Hepatocyte (in vitro differentiated cells): ENCODE results near the gene CRYBA4.

Source experiments
- EZH2 ChIP-seq: fragments of 200-600 bp; sonication (generic); IDR thresholded peaks from 2 replicates; pipeline ENCODE4 v1.6.1; 2016; ENCODE audit warnings: antibody characterized with exemption, mild to moderate bottlenecking, borderline replicate concordance
- EZH2phosphoT487 ChIP-seq: fragments of 200-600 bp; sonication (generic); IDR thresholded peaks from one replicate; pipeline ENCODE4 v1.6.1; 2018; ENCODE audit warnings: antibody characterized with exemption, mild to moderate bottlenecking, low read depth, moderate library complexity; ENCODE audit not compliant: unreplicated experiment, severe bottlenecking
- TF ChIP-seq, protein P1 (sequence below): fragments of 200-600 bp; sonication (generic); IDR thresholded peaks from 2 replicates; pipeline ENCODE4 v1.5.1; 2016; ENCODE audit warnings: antibody characterized with exemption, mild to moderate bottlenecking; ENCODE audit not compliant: poor library complexity

- TF ChIP-seq, protein P1, sequence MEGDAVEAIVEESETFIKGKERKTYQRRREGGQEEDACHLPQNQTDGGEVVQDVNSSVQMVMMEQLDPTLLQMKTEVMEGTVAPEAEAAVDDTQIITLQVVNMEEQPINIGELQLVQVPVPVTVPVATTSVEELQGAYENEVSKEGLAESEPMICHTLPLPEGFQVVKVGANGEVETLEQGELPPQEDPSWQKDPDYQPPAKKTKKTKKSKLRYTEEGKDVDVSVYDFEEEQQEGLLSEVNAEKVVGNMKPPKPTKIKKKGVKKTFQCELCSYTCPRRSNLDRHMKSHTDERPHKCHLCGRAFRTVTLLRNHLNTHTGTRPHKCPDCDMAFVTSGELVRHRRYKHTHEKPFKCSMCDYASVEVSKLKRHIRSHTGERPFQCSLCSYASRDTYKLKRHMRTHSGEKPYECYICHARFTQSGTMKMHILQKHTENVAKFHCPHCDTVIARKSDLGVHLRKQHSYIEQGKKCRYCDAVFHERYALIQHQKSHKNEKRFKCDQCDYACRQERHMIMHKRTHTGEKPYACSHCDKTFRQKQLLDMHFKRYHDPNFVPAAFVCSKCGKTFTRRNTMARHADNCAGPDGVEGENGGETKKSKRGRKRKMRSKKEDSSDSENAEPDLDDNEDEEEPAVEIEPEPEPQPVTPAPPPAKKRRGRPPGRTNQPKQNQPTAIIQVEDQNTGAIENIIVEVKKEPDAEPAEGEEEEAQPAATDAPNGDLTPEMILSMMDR: no peak
- TF ChIP-seq EZH2 (no peak), EZH2phosphoT487 (no peak)
These were observed 24.7 kb upstream of the CRYBA4 start for GRCh38 chr22:26597026-26597425.
